ENCODE data around the gene ZBTB7B. TPM values are rescaled to one million over a fixed set of nuclear protein-coding genes. Genes with fewer than 3 reads are reported as not detected.

ZBTB7B gene
- total and polyA plus RNA-seq, 9 of the 15 experiments (the other 6 are each of a cell fraction or from before 2014, with no cell fraction given): 0.04 to 46.5 (median 15.2) TPM

DNA sequence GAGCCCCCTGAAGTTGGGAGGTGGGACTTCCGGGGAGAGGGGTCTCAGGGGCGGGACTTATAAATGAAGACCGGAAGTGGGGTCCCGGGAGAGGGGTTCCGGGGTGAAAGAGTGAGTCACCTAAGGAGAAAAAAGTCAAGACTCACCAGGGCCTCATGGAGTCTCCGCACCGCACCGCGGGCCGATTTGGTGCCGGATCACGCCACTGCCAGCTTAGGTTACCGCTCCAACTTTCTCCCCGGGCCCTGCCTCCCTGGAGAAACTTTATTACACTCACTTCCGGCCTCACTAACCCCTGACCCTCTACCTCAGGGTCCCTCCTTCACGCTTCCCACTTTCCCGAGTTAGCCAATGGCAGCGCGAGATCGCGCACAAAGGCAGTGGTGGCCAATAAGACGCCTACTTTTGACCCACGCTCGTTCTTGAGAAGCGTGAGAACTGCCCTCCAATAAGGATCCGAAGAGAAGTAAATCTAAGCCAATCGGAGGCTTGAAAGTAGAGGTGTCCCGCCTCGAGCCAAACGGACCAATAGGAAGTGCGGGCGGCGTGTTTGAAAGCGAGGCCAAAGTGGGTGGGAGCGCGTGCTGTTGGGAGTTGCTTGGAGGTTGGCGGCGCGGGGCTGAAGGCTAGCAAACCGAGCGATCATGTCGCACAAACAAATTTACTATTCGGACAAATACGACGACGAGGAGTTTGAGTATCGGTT is 28.3 kb upstream of the ZBTB7B start, which contains the start of gene CKS1B (continued):
- TF ChIP-seq, protein P1, sequence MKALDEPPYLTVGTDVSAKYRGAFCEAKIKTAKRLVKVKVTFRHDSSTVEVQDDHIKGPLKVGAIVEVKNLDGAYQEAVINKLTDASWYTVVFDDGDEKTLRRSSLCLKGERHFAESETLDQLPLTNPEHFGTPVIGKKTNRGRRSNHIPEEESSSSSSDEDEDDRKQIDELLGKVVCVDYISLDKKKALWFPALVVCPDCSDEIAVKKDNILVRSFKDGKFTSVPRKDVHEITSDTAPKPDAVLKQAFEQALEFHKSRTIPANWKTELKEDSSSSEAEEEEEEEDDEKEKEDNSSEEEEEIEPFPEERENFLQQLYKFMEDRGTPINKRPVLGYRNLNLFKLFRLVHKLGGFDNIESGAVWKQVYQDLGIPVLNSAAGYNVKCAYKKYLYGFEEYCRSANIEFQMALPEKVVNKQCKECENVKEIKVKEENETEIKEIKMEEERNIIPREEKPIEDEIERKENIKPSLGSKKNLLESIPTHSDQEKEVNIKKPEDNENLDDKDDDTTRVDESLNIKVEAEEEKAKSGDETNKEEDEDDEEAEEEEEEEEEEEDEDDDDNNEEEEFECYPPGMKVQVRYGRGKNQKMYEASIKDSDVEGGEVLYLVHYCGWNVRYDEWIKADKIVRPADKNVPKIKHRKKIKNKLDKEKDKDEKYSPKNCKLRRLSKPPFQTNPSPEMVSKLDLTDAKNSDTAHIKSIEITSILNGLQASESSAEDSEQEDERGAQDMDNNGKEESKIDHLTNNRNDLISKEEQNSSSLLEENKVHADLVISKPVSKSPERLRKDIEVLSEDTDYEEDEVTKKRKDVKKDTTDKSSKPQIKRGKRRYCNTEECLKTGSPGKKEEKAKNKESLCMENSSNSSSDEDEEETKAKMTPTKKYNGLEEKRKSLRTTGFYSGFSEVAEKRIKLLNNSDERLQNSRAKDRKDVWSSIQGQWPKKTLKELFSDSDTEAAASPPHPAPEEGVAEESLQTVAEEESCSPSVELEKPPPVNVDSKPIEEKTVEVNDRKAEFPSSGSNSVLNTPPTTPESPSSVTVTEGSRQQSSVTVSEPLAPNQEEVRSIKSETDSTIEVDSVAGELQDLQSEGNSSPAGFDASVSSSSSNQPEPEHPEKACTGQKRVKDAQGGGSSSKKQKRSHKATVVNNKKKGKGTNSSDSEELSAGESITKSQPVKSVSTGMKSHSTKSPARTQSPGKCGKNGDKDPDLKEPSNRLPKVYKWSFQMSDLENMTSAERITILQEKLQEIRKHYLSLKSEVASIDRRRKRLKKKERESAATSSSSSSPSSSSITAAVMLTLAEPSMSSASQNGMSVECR (CRISPR knock-in tag; IDR thresholded peaks at IDR 0.05): peak; percentile 94
- TF ChIP-seq ZNF12 (CRISPR knock-in tag; IDR thresholded peaks at IDR 0.05): 0 out of 2 replicates have a peak, but pooled peaks have one; percentile 1
- TF ChIP-seq, protein P2, sequence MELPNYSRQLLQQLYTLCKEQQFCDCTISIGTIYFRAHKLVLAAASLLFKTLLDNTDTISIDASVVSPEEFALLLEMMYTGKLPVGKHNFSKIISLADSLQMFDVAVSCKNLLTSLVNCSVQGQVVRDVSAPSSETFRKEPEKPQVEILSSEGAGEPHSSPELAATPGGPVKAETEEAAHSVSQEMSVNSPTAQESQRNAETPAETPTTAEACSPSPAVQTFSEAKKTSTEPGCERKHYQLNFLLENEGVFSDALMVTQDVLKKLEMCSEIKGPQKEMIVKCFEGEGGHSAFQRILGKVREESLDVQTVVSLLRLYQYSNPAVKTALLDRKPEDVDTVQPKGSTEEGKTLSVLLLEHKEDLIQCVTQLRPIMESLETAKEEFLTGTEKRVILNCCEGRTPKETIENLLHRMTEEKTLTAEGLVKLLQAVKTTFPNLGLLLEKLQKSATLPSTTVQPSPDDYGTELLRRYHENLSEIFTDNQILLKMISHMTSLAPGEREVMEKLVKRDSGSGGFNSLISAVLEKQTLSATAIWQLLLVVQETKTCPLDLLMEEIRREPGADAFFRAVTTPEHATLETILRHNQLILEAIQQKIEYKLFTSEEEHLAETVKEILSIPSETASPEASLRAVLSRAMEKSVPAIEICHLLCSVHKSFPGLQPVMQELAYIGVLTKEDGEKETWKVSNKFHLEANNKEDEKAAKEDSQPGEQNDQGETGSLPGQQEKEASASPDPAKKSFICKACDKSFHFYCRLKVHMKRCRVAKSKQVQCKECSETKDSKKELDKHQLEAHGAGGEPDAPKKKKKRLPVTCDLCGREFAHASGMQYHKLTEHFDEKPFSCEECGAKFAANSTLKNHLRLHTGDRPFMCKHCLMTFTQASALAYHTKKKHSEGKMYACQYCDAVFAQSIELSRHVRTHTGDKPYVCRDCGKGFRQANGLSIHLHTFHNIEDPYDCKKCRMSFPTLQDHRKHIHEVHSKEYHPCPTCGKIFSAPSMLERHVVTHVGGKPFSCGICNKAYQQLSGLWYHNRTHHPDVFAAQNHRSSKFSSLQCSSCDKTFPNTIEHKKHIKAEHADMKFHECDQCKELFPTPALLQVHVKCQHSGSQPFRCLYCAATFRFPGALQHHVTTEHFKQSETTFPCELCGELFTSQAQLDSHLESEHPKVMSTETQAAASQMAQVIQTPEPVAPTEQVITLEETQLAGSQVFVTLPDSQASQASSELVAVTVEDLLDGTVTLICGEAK (IDR thresholded peaks at IDR 0.05): peak; percentile 99
- TF ChIP-seq, protein P2 (CRISPR knock-in tag; IDR thresholded peaks at IDR 0.05): peak; percentile 91
- TF ChIP-seq, protein P3, sequence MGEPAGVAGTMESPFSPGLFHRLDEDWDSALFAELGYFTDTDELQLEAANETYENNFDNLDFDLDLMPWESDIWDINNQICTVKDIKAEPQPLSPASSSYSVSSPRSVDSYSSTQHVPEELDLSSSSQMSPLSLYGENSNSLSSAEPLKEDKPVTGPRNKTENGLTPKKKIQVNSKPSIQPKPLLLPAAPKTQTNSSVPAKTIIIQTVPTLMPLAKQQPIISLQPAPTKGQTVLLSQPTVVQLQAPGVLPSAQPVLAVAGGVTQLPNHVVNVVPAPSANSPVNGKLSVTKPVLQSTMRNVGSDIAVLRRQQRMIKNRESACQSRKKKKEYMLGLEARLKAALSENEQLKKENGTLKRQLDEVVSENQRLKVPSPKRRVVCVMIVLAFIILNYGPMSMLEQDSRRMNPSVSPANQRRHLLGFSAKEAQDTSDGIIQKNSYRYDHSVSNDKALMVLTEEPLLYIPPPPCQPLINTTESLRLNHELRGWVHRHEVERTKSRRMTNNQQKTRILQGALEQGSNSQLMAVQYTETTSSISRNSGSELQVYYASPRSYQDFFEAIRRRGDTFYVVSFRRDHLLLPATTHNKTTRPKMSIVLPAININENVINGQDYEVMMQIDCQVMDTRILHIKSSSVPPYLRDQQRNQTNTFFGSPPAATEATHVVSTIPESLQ (CRISPR knock-in tag; IDR thresholded peaks at IDR 0.05): no peak
- 0 out of 2 replicates have a peak, but pooled peaks have one; percentile 46 for TF ChIP-seq SMAD4 (CRISPR knock-in tag; conservative IDR thresholded peaks at IDR 0.05)
- TF ChIP-seq SP2 (IDR thresholded peaks at IDR 0.05; ENCODE audit: extremely low read depth, low read depth, low read length, poor library complexity, severe bottlenecking): peak; percentile 64
- no peak for TF ChIP-seq PHF21A (IDR thresholded peaks at IDR 0.05; ENCODE audit: borderline replicate concordance, low read depth)
- peak; percentile 79; the same call in 1 of the 2 replicates for TF ChIP-seq CC2D1A (IDR thresholded peaks at IDR 0.05)
- peak; percentile 63; the same call in 1 of the 2 replicates for TF ChIP-seq JUN (IDR thresholded peaks at IDR 0.05; ENCODE audit: borderline replicate concordance, low read depth, low read length)
- TF ChIP-seq JUN (CRISPR knock-in tag; IDR thresholded peaks at IDR 0.05; ENCODE audit: borderline replicate concordance): no peak

All from K562 (cell line).